SU-DHL-6 (cell line): ENCODE measurements around the gene IFNGR2.

ENCODE experiments used
- H2AFZ ChIP-seq: fragments of 200-600 bp; sonication (generic); 2 replicates; pipeline ENCODE4 v1.6.1; 2014; ENCODE audit warnings: low read depth, mild to moderate bottlenecking, moderate library complexity, mixed read lengths, antibody characterized with exemption, low read length; ENCODE audit not compliant: severe bottlenecking
- H3F3A ChIP-seq: fragments of 200-600 bp; shearing (Covaris generic); 2 replicates; pipeline ENCODE4 v1.6.0; 2016; ENCODE audit warnings: antibody characterized with exemption, mild to moderate bottlenecking; ENCODE audit not compliant: insufficient read depth
- H3K27ac ChIP-seq: fragments of 200-600 bp; sonication (generic); 2 replicates; pipeline ENCODE4 v1.5.1; 2016; ENCODE audit warnings: low read depth, mild to moderate bottlenecking, low read length, moderate library complexity, mixed read lengths
- H3K27me3 ChIP-seq: fragments of 200-600 bp; sonication (generic), shearing (Covaris generic); 2 replicates; pipeline ENCODE4 v1.6.0; 2014; ENCODE audit warnings: mild to moderate bottlenecking, low read length
- H3K36me3 ChIP-seq: fragments of 200-600 bp; sonication (generic); 2 replicates; pipeline ENCODE4 v1.6.1; 2014; ENCODE audit warnings: mild to moderate bottlenecking, low read length, mixed read lengths
- H3K4me2 ChIP-seq: fragments of 300-600, 200-600 bp; shearing (Covaris generic), sonication (generic); 2 replicates; pipeline ENCODE4 v1.6.0; 2014; ENCODE audit warnings: low read length, low read depth, mild to moderate bottlenecking; ENCODE audit not compliant: poor library complexity, severe bottlenecking
- H3K4me3 ChIP-seq: fragments of 200-600 bp; sonication (generic); 2 replicates; pipeline ENCODE4 v1.5.1; 2014; ENCODE audit warnings: antibody characterized with exemption, low read length, mild to moderate bottlenecking, mixed read lengths; ENCODE audit not compliant: insufficient read depth, poor library complexity, severe bottlenecking
- H3K79me2 ChIP-seq: fragments of 200-600 bp; sonication (generic); 2 replicates; pipeline ENCODE4 v1.6.1; 2014; ENCODE audit warnings: mild to moderate bottlenecking, low read length, moderate library complexity; ENCODE audit not compliant: insufficient read depth
- H3K9ac ChIP-seq: fragments of 200-600 bp; sonication (generic); 2 replicates; pipeline ENCODE4 v1.7.0; 2014; ENCODE audit warnings: mild to moderate bottlenecking, low read length
- H3K9me2 ChIP-seq: fragments of 200-600 bp; sonication (generic); replicated peaks from 2 replicates; pipeline ENCODE4 v1.6.1; 2014; ENCODE audit warnings: low read length; ENCODE audit not compliant: insufficient read depth
- H3K9me3 ChIP-seq: fragments of 200-600 bp; sonication (generic); 2 replicates; pipeline ENCODE4 v1.6.1; 2014; ENCODE audit warnings: low read length, mixed read lengths; ENCODE audit not compliant: insufficient read depth
- H4K20me1 ChIP-seq: fragments of 200-600 bp; sonication (generic); 2 replicates; pipeline ENCODE4 v1.6.1; 2014; ENCODE audit warnings: low read depth, mild to moderate bottlenecking, antibody characterized with exemption, low read length, moderate library complexity, mixed read lengths
- CTCF ChIP-seq: fragments of 200-600 bp; sonication (generic); IDR thresholded peaks from one replicate; pipeline ENCODE4 v1.5.1; 2017; ENCODE audit warnings: antibody characterized with exemption, mild to moderate bottlenecking, low read length, moderate library complexity; ENCODE audit not compliant: insufficient read depth, poor library complexity, severe bottlenecking
- EZH2phosphoT487 ChIP-seq: fragments of 200-600 bp; sonication (generic), shearing (Covaris generic); conservative IDR thresholded peaks from 2 replicates; pipeline ENCODE4 v1.6.1; 2018; ENCODE audit warnings: mild to moderate bottlenecking, antibody characterized with exemption, low read length, moderate library complexity, mixed read lengths

The IFNGR2 gene

GRCh38 chr21:33481314-33481943 is 78.2 kb downstream of the IFNGR2 start:
- Histone ChIP-seq H3K4me3 (no peak overlapping the region), H3K27ac (no peak overlapping the region), H3K36me3 (no peaks in the 10 kb centered on the region), H3F3A (0 out of 2 replicates have a peak, but pooled peaks cover 5% of the 10 kb centered on the region), H4K20me1 (no peaks in the 10 kb centered on the region), H3K9me2 (no peaks in the 10 kb centered on the region), H3K79me2 (peaks cover 22% of the 10 kb centered on the region), H3K27me3 (no peaks in the 10 kb centered on the region), H2AFZ (no peak overlapping the region), H3K9me3 (no peaks in the 10 kb centered on the region), H3K9ac (no peak overlapping the region), H3K4me2 (peak overlapping the region; percentile 93)
- TF ChIP-seq EZH2phosphoT487 = no peak
- TF ChIP-seq CTCF = no peak
